Measurements from ENCODE around the gene NIPAL1.

Gene NIPAL1

GRCh38 chr4:48027653-48028052 lies 11.1 kb downstream of the NIPAL1 start:
- no peak for DNase-seq (ENCODE audit: low spot score)

- no peak for DNase-seq (ENCODE audit: low spot score)
Observed at GRCh38 chr4:48028696-48029095, 12.1 kb downstream of the NIPAL1 start.

- DNase-seq (ENCODE audit: low spot score), result no peak
Observed at GRCh38 chr4:48030470-48030869, 13.9 kb downstream of the NIPAL1 start.

- no peak for DNase-seq (ENCODE audit: low spot score)
Observed at GRCh38 chr4:48031802-48032525, 15.4 kb downstream of the NIPAL1 start.

GRCh38 chr4:48032721-48033120 lies 16.1 kb downstream of the NIPAL1 start:
- DNase-seq (ENCODE audit: low spot score), result no peak

- DNase-seq (ENCODE audit: low spot score), result no peak
Observed at GRCh38 chr4:48033412-48033811, 16.8 kb downstream of the NIPAL1 start.

GRCh38 chr4:48033825-48034413 lies 17.3 kb downstream of the NIPAL1 start:
- peak; percentile 70 for DNase-seq (ENCODE audit: low spot score)

GRCh38 chr4:48035952-48036351 lies 19.4 kb downstream of the NIPAL1 start:
- no peak for DNase-seq (ENCODE audit: low spot score)

- DNase-seq (ENCODE audit: low spot score), result no peak
Observed at GRCh38 chr4:48037117-48037462, 20.5 kb downstream of the NIPAL1 start.

GRCh38 chr4:48038666-48039065 lies 22.1 kb downstream of the NIPAL1 start:
- no peak for DNase-seq (ENCODE audit: low spot score)

GRCh38 chr4:48039561-48039960 lies 23.0 kb downstream of the NIPAL1 start:
- no peak for DNase-seq (ENCODE audit: low spot score)

GRCh38 chr4:48041535-48042137 lies 25.1 kb downstream of the NIPAL1 start:
- no peak for DNase-seq (ENCODE audit: low spot score)

GRCh38 chr4:48042979-48043461 lies 26.4 kb downstream of the NIPAL1 start:
- DNase-seq (ENCODE audit: low spot score), result no peak

GRCh38 chr4:48043504-48043903 lies 26.9 kb downstream of the NIPAL1 start:
- DNase-seq (ENCODE audit: low spot score), result no peak

GRCh38 chr4:48044298-48044697 lies 27.7 kb downstream of the NIPAL1 start:
- no peak for DNase-seq (ENCODE audit: low spot score)

GRCh38 chr4:48046059-48046458 lies 29.5 kb downstream of the NIPAL1 start:
- no peak for DNase-seq (ENCODE audit: low spot score)

GRCh38 chr4:48047421-48047844 lies 30.9 kb downstream of the NIPAL1 start:
- DNase-seq (ENCODE audit: low spot score), result peak; percentile 58

GRCh38 chr4:48047896-48048295 lies 31.3 kb downstream of the NIPAL1 start:
- DNase-seq (ENCODE audit: low spot score), result no peak

- no peak for DNase-seq (ENCODE audit: low spot score)
Observed at GRCh38 chr4:48049483-48049882, 32.9 kb downstream of the NIPAL1 start.

GRCh38 chr4:48051078-48051477 lies 34.5 kb downstream of the NIPAL1 start:
- DNase-seq (ENCODE audit: low spot score), result no peak

- no peak for DNase-seq (ENCODE audit: low spot score)
Observed at GRCh38 chr4:48058617-48059530, 42.3 kb downstream of the NIPAL1 start.

- no peak for DNase-seq (ENCODE audit: low spot score)
Observed at GRCh38 chr4:48064349-48064748, 47.8 kb downstream of the NIPAL1 start.

Measured in germinal center (tissue), 1 donor.